ENCODE data around the gene SFTA2. TPM values are rescaled to one million over a fixed set of nuclear protein-coding genes. Genes with fewer than 3 reads are reported as not detected.

SFTA2 gene
- polyA plus RNA-seq, 3 donors: 0.63 to 1.7 (median 1.2) TPM

Other genes with a start within 250 kb of the SFTA2 start
- 10 to 100 TPM; 33.7 to 42.6 (median 37.4) TPM for gene PPP1R18, start 245.5 kb downstream of the SFTA2 start, polyA plus RNA-seq (ENCODE audit: insufficient read length in 3 of 3)
- 10 to 100 TPM; 35.3 to 43.5 (median 39.7) TPM for gene NRM, start 241.2 kb downstream of the SFTA2 start, polyA plus RNA-seq (ENCODE audit: insufficient read length in 3 of 3)
- gene MDC1, start 214.9 kb downstream of the SFTA2 start, polyA plus RNA-seq (ENCODE audit: insufficient read length in 3 of 3): 10 to 100 TPM; 45.4 to 55.6 (median 53.0) TPM
- gene TUBB, start 211.8 kb downstream of the SFTA2 start, polyA plus RNA-seq (ENCODE audit: insufficient read length in 3 of 3): 1,000 to 10,000 TPM; 1,096 to 1,335 (median 1,230) TPM
- 100 to 1,000 TPM; 138 to 144 (median 138) TPM for gene FLOT1, start 189.5 kb downstream of the SFTA2 start, polyA plus RNA-seq (ENCODE audit: insufficient read length in 3 of 3)
- 10 to 100 TPM; 21.0 to 21.8 (median 21.2) TPM for gene IER3, start 187.6 kb downstream of the SFTA2 start, polyA plus RNA-seq (ENCODE audit: insufficient read length in 3 of 3)
- gene DDR1, start 47.7 kb downstream of the SFTA2 start, polyA plus RNA-seq (ENCODE audit: insufficient read length in 3 of 3): 100 to 1,000 TPM; 196 to 203 (median 201) TPM
- gene GTF2H4, start 24.0 kb downstream of the SFTA2 start, polyA plus RNA-seq (ENCODE audit: insufficient read length in 3 of 3): 10 to 100 TPM; 48.1 to 50.5 (median 48.9) TPM
- 10 to 100 TPM; 45.6 to 64.7 (median 55.3) TPM for gene VARS2, start 17.9 kb downstream of the SFTA2 start, polyA plus RNA-seq (ENCODE audit: insufficient read length in 3 of 3)
- under 1 TPM; 0.07 to 0.13 (median 0.09) TPM for gene MUCL3, start 8.8 kb upstream of the SFTA2 start, polyA plus RNA-seq (ENCODE audit: insufficient read length in 3 of 3)
- gene MUC21, start 51.5 kb upstream of the SFTA2 start, polyA plus RNA-seq (ENCODE audit: insufficient read length in 3 of 3): under 1 TPM in 1 of 3 donors, not detected in 2; 0.09 TPM
- not detected for gene MUC22, start 78.3 kb upstream of the SFTA2 start, polyA plus RNA-seq (ENCODE audit: insufficient read length in 3 of 3)
- not detected for gene C6orf15, start 180.4 kb upstream of the SFTA2 start, polyA plus RNA-seq (ENCODE audit: insufficient read length in 3 of 3)
- gene PSORS1C1, start 182.6 kb upstream of the SFTA2 start, polyA plus RNA-seq (ENCODE audit: insufficient read length in 3 of 3): under 1 TPM in 1 of 3 donors, not detected in 2; 0.36 TPM
- gene CDSN, start 188.3 kb upstream of the SFTA2 start, polyA plus RNA-seq (ENCODE audit: insufficient read length in 3 of 3): under 1 TPM in 1 of 3 donors, not detected in 2; 0.06 TPM
- gene PSORS1C2, start 206.9 kb upstream of the SFTA2 start, polyA plus RNA-seq (ENCODE audit: insufficient read length in 3 of 3): under 1 TPM in 1 of 3 donors, not detected in 2; 0.10 TPM
- gene CCHCR1, start 225.6 kb upstream of the SFTA2 start, polyA plus RNA-seq (ENCODE audit: insufficient read length in 3 of 3): 10 to 100 TPM; 35.4 to 48.5 (median 41.7) TPM
- 10 to 100 TPM; 16.3 to 21.4 (median 17.3) TPM for gene TCF19, start 226.4 kb upstream of the SFTA2 start, polyA plus RNA-seq (ENCODE audit: insufficient read length in 3 of 3)
- gene POU5F1, start 238.5 kb upstream of the SFTA2 start, polyA plus RNA-seq (ENCODE audit: insufficient read length in 3 of 3): 1 to 10 TPM; 1.9 to 9.2 (median 7.2) TPM

All from renal pelvis (tissue), 3 donors.